Spleen (tissue), 11 donors: ENCODE measurements around the gene RNPS1. TPM values are rescaled to one million over a fixed set of nuclear protein-coding genes. Genes with fewer than 3 reads are reported as not detected.

Source experiments
- DNase-seq: peaks from one replicate; pipeline ENCODE4 v3.0.0-alpha.2; 2020
- H3K27ac ChIP-seq, 8 donors: fragments of 200-600 bp; sonication (generic) in 7 of 8; 1 replicate in 4 of 8; 2 replicates in 4 of 8; pipeline versions ENCODE4 v1.5.0 to v1.8.0; 2016 to 2021; ENCODE audit warnings: inconsistent platforms in 4 of 8, mild to moderate bottlenecking in 4 of 8, moderate library complexity in 1 of 8
- H3K27me3 ChIP-seq, 7 donors: fragments of 200-600 bp; sonication (generic) in 6 of 7; replicated peaks in 1 of 7; 1 replicate in 4 of 7; 2 replicates in 3 of 7; pipeline versions ENCODE4 v1.5.0 to v1.8.0; 2016 to 2021; ENCODE audit warnings: inconsistent platforms in 3 of 7, mild to moderate bottlenecking in 1 of 7
- H3K36me3 ChIP-seq, 6 donors: fragments of 200-600 bp; sonication (generic) in 5 of 6; 1 replicate in 4 of 6; 2 replicates in 2 of 6; pipeline versions ENCODE4 v1.5.0 to v1.8.0; 2016 to 2021; ENCODE audit warnings: inconsistent platforms in 2 of 6
- H3K4me1 ChIP-seq, 6 donors: fragments of 200-600 bp; sonication (generic) in 5 of 6; 1 replicate in 3 of 6; 2 replicates in 3 of 6; pipeline versions ENCODE4 v1.5.0 to v1.8.0; 2016 to 2021; ENCODE audit warnings: inconsistent platforms in 3 of 6
- H3K4me3 ChIP-seq, 8 donors: fragments of 200-600 bp; sonication (generic) in 7 of 8; 1 replicate in 4 of 8; 2 replicates in 4 of 8; pipeline versions ENCODE4 v1.5.0 to v1.8.0; 2016 to 2021; ENCODE audit warnings: inconsistent platforms in 4 of 8, mild to moderate bottlenecking in 4 of 8, moderate library complexity in 2 of 8
- H3K9me3 ChIP-seq, 8 donors: fragments of 200-600 bp; sonication (generic) in 7 of 8; 1 replicate in 4 of 8; 2 replicates in 4 of 8; pipeline versions ENCODE4 v1.5.0 to v1.8.0; 2016 to 2021; ENCODE audit warnings: inconsistent platforms in 4 of 8
- CTCF ChIP-seq, 11 experiments: fragments of 200-600 bp in 7 of 11; fragments of 450-650 bp in 4 of 11; sonication (generic) in 4 of 11; IDR thresholded peaks in 8 of 11; conservative IDR thresholded peaks in 3 of 11; 1 replicate in 7 of 11; 2 replicates in 4 of 11; pipeline versions ENCODE4 v1.4.0 to v1.8.0; 2016 to 2021; ENCODE audit warnings: antibody characterized with exemption in 11 of 11, inconsistent platforms in 4 of 11, mild to moderate bottlenecking in 1 of 11
- POLR2A ChIP-seq, 3 donors: fragments of 450-650 bp; IDR thresholded peaks; one replicate each; pipeline ENCODE4 v1.5.1; 2017; ENCODE audit warnings: antibody characterized with exemption in 3 of 3, mild to moderate bottlenecking in 1 of 3
- POLR2AphosphoS5 ChIP-seq, 3 donors: sonication (generic); formaldehyde crosslinking; IDR thresholded peaks; one replicate each; pipeline ENCODE4 v1.5.1; 2017; ENCODE audit warnings: antibody characterized with exemption in 3 of 3
- WGBS, 5 donors: extraction: QIAGEN DNeasy Blood & Tissue Kit in 3 of 5; methylation state at CpG; one replicate each; pipeline versions ENCODE4 v1.1.5 to v1.1.7; 2013 to 2018; 5-methylcytosine and 5-hydroxymethylcytosine counted together
- intact Hi-C: fragments of 100-400 bp; cut with DNase I; formaldehyde crosslinking; loops from one replicate; pipeline ENCODE4 v1.15.0; 2023; ENCODE audit warnings: low total_unique reads
- polyA plus RNA-seq, 3 donors: library from polyadenylated mRNA; stranded (reverse); fragments of 200-250 nt; gene quantifications; one replicate each; pipeline ENCODE4 v1.2.1, GENCODE V29; 2013
- total RNA-seq, 7 donors: library from RNA; depleted of rRNA in 3 of 7; stranded (reverse); fragments of >200 nt in 3 of 7; fragmentation: NEBNext Ultra II Directional in 4 of 7; extraction: Animal tissue kit (Norgen Biotek cat#: 25700) in 4 of 7; gene quantifications; one replicate each; pipeline versions ENCODE4 v1.1.0 to v1.2.1, GENCODE V29; 2016 to 2021
- donor health status: healthy with polysubstance abuse.
- donor health status: DM: no; HTN: no; CAD: no; lungs with moderate emphysema.
- donor health status: DM: no; HTN: no; CAD: no.
- donor health status: Bipolar disorder and iron deficiency.
- donor health status: healthy.
- donor health status: DM: no; HTN: no; CAD: no.
- donor health status: DM: yes; HTN: yes; CAD: no.

The RNPS1 gene
- total and polyA plus RNA-seq, 10 donors: 119 to 180 (median 130) TPM

DNA sequence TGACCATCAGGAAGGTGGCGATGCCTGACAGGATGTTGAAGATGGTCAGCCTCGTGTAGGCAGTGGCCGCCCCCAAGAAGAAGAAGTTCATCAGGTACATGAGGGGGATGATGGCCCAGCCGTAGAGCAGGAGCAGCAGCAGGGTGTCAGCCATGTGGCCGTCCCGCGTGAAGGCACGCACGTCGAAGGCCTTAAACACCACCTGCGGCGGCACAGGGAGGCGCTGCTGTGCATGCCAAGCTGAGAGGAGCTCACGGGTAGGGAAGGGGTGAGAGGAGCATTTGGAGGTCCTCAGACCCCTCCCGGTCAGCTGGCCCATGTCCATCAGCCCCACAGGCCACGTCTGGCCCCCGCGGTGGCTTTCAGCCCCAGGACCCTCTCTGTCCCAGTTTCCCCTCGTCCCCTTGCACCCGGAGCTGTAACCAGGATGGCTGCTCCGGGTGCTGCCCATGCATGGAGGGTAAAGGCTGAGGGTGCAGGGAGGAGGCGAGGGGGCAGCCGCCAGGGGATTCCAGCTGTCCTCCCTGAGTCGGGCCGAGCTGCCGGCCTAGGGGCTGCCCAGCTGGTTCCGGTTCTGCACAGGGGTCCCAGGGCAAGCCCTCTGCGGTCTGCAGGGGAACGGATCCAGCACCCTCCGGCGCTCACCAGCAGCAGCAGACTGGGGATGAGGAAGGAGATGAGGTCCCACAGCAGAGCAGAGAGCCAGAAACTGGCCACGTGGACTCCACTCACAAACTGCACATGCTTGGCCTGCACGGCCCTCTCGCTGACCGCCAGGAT lies 17.1 kb upstream of the RNPS1 start:
- Histone ChIP-seq H3K27ac (no peak overlapping the region), H3K36me3 (peaks cover 0 to 76% (median 9%) of the 10 kb centered on the region in 6 donors), H3K9me3 (no peaks in the 10 kb centered on the region), H3K4me3 (no peak overlapping the region), H3K4me1 (no peaks in the 10 kb centered on the region), H3K27me3 (no peaks in the 10 kb centered on the region)
- TF ChIP-seq CTCF (IDR thresholded peaks at IDR 0.05 in 8 of 11, conservative IDR thresholded peaks at IDR 0.05 in 3 of 11) (no peak), POLR2AphosphoS5 (IDR thresholded peaks at IDR 0.05) (peak in 1 of 3 donors; percentile 16)
- WGBS, 5 donors: 86 to 95% (median 89%) methylated on average over 23 to 35 of the region's 35 CpGs
- peak; percentile 59 for DNase-seq
- intact Hi-C loops: no loop called here

GRCh38 chr16:2284001-2284770 lies 16.3 kb upstream of the RNPS1 start:
- Histone ChIP-seq H3K9me3 (no peaks in the 10 kb centered on the region), H3K27me3 (no peaks in the 10 kb centered on the region), H3K4me1 (no peaks in the 10 kb centered on the region), H3K36me3 (peaks cover 0 to 69% (median 9%) of the 10 kb centered on the region in 6 donors), H3K27ac (no peak overlapping the region), H3K4me3 (no peak overlapping the region)
- DNase-seq: peak; percentile 64
- intact Hi-C loops: no loop called here
- 86 to 94% (median 90%) methylated on average over 29 to 37 of the region's 37 CpGs for WGBS, 5 donors
- TF ChIP-seq POLR2AphosphoS5 (IDR thresholded peaks at IDR 0.05): no peak
- TF ChIP-seq POLR2A (IDR thresholded peaks at IDR 0.05): no peak
- no peak for TF ChIP-seq CTCF (IDR thresholded peaks at IDR 0.05 in 8 of 11, conservative IDR thresholded peaks at IDR 0.05 in 3 of 11)

DNA sequence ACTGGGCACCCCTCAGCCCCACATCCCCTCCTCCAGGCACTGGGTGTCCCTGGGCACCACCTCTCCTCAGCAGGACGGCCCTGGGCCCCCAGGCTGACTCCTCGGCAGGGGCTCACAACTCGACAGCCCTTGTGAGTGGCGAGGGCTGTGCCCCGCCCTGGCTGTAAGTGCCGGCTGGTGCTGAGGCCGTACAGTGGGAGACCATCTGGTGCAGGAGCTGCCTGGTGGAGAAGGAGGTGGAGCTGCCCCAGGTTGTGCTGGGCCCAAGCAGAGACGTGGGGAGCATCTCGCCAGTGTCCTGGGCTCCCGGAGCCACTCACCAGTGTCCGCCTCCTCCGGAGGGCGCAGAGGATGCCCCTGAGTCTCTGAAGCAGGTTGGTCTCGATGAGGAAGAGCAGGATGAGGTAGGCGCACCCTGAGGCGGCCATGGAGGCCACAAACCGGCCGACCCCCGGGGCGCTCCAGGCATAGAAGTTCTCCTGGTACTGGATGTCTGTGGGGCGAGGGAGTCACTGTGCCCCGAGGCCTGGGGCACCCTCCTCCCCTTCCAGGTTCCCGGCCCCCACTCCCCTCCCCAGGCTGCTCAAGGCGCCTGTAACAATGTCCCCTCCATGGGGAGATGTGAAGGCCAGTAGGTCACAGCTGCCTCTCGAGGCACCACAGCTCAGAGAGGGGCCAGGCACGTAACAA lies 15.1 kb upstream of the RNPS1 start:
- Histone ChIP-seq H3K27ac (no peak overlapping the region), H3K4me3 (no peak overlapping the region), H3K4me1 (no peaks in the 10 kb centered on the region), H3K36me3 (peaks cover 0 to 66% (median 9%) of the 10 kb centered on the region in 6 donors), H3K9me3 (no peaks in the 10 kb centered on the region), H3K27me3 (no peaks in the 10 kb centered on the region)
- intact Hi-C loops: no loop called here
- WGBS, 5 donors: 83 to 90% (median 88%) methylated on average over 7 to 26 of the region's 26 CpGs
- no peak for DNase-seq
- TF ChIP-seq POLR2A (IDR thresholded peaks at IDR 0.05) (no peak), POLR2AphosphoS5 (IDR thresholded peaks at IDR 0.05) (no peak), CTCF (IDR thresholded peaks at IDR 0.05 in 8 of 11, conservative IDR thresholded peaks at IDR 0.05 in 3 of 11) (no peak)
